HG03521 (cell line): ENCODE results near the gene GPR3.

Experiments used
- ATAC-seq: cut with Tn5 transposase; IDR thresholded peaks from one replicate; pipeline ENCODE4 v1.9.1; 2021; ENCODE audit warnings: mild to moderate bottlenecking, moderate library complexity; ENCODE audit not compliant: unreplicated experiment

The GPR3 gene

GRCh38 chr1:27358038-27358927 lies 34.1 kb upstream of the GPR3 start:
- no peak for ATAC-seq

GRCh38 chr1:27358928-27359313 lies 33.5 kb upstream of the GPR3 start:
- no peak for ATAC-seq

GRCh38 chr1:27359822-27360158 lies 32.6 kb upstream of the GPR3 start:
- no peak for ATAC-seq

- ATAC-seq, result no peak
Measured at GRCh38 chr1:27360159-27361043, 32.0 kb upstream of the GPR3 start.

GRCh38 chr1:27361044-27361402 lies 31.4 kb upstream of the GPR3 start:
- no peak for ATAC-seq

- ATAC-seq, result no peak
Measured at GRCh38 chr1:27361553-27361952, 30.9 kb upstream of the GPR3 start.

GRCh38 chr1:27363766-27364695 lies 28.4 kb upstream of the GPR3 start:
- no peak for ATAC-seq

- no peak for ATAC-seq
Measured at GRCh38 chr1:27364696-27365371, 27.6 kb upstream of the GPR3 start.

GRCh38 chr1:27365372-27366112 lies 26.9 kb upstream of the GPR3 start:
- ATAC-seq, result no peak

GRCh38 chr1:27366113-27366410 lies 26.4 kb upstream of the GPR3 start:
- ATAC-seq, result no peak

- no peak for ATAC-seq
Measured at GRCh38 chr1:27366411-27367159, 25.8 kb upstream of the GPR3 start, which contains the start of gene MAP3K6. Gene MAP3K6 (minus strand): TSS chr1:27366961. CDS start chr1:27366597, 364 bp downstream.

- no peak for ATAC-seq
Measured at GRCh38 chr1:27367160-27367650, 25.2 kb upstream of the GPR3 start.

GRCh38 chr1:27368869-27369582 lies 23.4 kb upstream of the GPR3 start:
- ATAC-seq, result no peak

- no peak for ATAC-seq
Measured at GRCh38 chr1:27372022-27372807, 20.2 kb upstream of the GPR3 start.

GRCh38 chr1:27372808-27373690 lies 19.4 kb upstream of the GPR3 start:
- ATAC-seq, result no peak

GRCh38 chr1:27374362-27375086 lies 17.9 kb upstream of the GPR3 start, which contains the start of gene FCN3:
Gene FCN3 (minus strand): TSS chr1:27374824. CDS start chr1:27374818, 6 bp downstream.
- no peak for ATAC-seq
